DMS 273 (cell line): ENCODE data around the gene STAT6.

ENCODE experiments used
- DNase-seq: peaks from one replicate; lab custom pipeline; 2025; ENCODE audit not compliant: unreplicated experiment; lab: John Stamatoyannopoulos, UW

Gene STAT6, protein sequence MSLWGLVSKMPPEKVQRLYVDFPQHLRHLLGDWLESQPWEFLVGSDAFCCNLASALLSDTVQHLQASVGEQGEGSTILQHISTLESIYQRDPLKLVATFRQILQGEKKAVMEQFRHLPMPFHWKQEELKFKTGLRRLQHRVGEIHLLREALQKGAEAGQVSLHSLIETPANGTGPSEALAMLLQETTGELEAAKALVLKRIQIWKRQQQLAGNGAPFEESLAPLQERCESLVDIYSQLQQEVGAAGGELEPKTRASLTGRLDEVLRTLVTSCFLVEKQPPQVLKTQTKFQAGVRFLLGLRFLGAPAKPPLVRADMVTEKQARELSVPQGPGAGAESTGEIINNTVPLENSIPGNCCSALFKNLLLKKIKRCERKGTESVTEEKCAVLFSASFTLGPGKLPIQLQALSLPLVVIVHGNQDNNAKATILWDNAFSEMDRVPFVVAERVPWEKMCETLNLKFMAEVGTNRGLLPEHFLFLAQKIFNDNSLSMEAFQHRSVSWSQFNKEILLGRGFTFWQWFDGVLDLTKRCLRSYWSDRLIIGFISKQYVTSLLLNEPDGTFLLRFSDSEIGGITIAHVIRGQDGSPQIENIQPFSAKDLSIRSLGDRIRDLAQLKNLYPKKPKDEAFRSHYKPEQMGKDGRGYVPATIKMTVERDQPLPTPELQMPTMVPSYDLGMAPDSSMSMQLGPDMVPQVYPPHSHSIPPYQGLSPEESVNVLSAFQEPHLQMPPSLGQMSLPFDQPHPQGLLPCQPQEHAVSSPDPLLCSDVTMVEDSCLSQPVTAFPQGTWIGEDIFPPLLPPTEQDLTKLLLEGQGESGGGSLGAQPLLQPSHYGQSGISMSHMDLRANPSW

GRCh38 chr12:57111031-57111734 lies at the start of gene STAT6:
STAT6 (minus strand) TSS chr12:57111362; CDS start chr12:57108278, 3,084 bp downstream.
- DNase-seq, result peak; percentile 26

- no peak for DNase-seq
Measured at GRCh38 chr12:57160741-57161140, 49.6 kb upstream of the STAT6 start.

- DNase-seq, result no peak
Measured at GRCh38 chr12:57160040-57160439, 48.9 kb upstream of the STAT6 start.

- peak; percentile 73 for DNase-seq
Measured at GRCh38 chr12:57159311-57159710, 48.1 kb upstream of the STAT6 start.

DNA sequence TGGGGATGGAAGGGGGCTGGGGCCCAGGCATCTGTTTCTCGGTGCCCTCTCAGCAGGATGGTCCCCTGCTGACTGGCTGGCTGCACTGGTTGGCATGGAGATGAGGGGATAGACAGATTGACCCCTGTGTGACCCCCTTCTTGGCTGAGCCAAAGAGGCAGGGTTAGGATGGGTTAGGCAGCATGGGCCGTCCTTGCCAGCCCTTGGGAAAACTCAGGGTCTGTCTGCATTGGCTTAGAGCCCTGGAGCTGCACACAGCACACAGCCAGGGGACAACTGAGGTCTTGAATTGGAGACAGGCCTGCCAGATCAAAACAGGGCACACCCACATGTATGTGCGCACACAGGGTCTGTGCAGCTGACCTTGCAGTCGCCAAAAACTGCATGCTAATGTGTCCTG lies 47.5 kb upstream of the STAT6 start:
- DNase-seq, result peak; percentile 64

- no peak for DNase-seq
Measured at GRCh38 chr12:57158186-57158585, 47.0 kb upstream of the STAT6 start.

- DNase-seq, result no peak
Measured at GRCh38 chr12:57157588-57158173, 46.5 kb upstream of the STAT6 start.

- peak; percentile 43 for DNase-seq
Measured at GRCh38 chr12:57156701-57157403, 45.7 kb upstream of the STAT6 start.

DNA sequence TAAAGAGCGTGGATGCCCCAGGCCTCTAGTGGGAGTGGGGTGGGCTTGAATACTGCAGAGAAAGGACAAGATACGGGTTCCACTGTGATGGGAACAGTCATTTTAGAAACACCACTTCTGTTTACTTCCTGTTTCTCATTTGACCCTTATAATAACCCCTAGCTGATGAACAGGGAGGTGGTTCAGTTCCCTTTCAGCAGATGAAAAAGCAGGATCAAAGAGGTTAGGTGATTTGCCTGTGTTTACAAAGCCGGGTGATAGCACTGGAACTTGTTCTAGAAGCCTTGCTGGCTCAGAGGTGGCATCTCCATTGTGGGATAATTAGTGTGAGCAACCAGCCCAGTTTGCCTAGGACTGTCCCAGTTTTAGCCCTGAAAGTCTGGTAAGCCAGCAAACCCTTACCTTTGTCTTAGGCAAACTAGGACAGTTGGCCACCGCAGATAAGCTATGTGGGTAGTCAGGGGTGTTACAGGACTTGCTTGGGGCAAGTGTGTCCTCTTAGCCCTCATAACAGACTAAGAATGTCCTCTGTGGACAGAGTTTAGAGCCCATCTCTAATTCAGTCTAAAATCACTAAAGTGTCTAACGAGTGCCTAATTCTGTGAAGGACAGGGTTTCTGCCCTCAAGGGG lies 43.8 kb upstream of the STAT6 start:
- DNase-seq, result no peak

DNA sequence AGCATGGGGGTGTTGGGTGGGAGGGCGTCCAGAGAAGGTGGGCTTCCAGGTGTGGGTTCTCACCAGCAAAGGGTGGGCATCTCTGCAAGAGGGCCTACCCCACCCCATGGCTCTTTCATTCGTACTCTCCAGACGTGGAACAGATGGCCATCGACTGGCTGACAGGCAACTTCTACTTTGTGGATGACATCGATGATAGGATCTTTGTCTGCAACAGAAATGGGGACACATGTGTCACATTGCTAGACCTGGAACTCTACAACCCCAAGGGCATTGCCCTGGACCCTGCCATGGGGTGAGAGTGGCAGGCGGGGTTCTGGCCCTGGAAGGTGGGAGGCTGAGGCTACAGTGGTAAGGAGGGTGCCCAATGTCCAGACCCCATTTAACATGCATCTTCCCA lies 42.9 kb upstream of the STAT6 start:
- DNase-seq, result no peak

DNA sequence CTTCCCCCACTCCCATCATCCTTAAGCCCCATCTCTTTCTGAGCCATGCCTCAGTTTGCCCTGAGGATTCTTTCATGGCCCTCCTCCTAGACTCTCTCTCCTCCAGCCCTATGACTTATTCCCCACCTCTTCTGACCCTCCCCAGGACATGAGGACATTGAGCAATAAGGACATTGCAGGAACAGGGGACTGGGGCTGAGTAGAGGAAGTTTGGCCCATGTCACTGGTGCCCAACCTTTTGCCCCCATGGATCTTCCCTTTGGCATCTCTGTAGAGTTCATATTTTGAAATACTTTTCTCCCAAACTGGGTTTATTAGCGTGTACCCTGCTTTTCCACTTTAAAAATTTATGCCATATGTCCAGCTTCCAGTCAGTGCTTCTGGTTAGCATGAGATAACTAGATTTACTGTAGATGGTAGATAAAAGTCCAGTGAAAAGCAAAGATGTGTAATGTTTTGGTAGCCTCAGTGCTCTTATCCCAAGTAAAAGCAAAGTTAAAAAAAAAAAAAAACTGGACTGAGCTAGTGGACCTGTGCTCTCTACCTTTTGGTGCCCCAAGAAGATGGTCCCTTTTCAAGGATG lies 42.3 kb upstream of the STAT6 start:
- DNase-seq, result no peak

DNA sequence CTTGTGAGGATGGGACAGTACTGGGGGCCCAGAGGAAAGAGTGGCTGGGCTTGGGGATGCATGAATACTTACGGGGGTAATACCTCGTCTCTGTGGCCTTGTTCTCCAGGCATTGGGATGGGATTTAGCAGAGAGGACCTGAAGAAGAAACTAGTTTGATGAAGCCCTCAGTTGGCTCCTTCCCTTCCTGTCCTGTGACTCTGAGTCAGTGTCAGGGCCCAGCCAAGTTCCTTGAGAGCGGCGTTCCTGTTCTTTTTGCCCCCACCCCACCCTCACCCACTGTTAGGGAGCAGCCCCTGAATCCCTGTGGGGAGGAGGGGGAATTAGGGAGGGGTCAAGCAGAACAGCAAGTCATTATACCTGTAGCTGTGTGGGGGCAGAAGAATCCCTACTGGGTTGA lies 41.5 kb upstream of the STAT6 start:
- DNase-seq, result no peak

DNA sequence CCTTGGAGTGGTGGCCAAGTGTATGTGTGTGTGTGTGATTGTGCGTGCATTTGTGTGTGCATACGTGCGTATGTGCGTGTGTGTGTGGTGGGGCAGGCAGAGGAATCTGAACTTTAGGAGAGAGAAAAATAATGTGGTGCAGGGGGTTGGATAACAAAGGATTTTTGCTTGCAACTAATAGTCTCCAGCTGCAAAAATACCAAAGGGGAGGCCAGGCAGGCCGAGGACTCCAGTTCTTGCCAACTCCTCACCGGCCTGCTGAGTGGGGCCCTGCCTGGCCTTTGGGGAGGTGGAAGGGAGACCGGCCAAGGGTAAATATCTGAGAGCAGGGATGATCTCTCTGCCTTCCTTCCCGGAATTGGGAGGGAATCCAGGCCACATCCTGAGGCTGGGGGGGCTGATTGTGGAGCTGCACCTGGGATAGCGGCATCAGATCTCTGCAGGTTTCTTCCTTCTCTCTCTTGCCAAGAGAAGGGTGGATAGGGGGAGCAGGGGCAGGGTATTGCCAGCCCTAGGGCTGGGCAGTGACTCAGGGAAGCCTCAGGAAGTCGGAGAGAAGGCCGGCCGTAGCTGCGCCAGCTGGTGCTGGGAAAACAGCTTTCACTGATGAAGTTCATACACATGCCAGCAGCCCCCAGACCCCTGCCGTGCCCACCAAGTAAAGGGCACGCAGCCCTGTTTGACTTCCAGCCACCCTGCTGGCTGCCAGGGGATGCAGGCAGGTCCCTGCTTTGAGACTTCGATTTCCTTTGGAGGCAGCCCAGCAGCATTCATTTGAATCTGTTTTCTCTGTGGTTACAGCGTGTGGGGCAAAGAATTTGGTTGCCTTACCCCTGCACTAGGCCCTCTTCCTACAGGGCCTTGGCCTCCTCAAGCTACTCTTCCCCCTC lies 40.8 kb upstream of the STAT6 start:
- no peak for DNase-seq

DNA sequence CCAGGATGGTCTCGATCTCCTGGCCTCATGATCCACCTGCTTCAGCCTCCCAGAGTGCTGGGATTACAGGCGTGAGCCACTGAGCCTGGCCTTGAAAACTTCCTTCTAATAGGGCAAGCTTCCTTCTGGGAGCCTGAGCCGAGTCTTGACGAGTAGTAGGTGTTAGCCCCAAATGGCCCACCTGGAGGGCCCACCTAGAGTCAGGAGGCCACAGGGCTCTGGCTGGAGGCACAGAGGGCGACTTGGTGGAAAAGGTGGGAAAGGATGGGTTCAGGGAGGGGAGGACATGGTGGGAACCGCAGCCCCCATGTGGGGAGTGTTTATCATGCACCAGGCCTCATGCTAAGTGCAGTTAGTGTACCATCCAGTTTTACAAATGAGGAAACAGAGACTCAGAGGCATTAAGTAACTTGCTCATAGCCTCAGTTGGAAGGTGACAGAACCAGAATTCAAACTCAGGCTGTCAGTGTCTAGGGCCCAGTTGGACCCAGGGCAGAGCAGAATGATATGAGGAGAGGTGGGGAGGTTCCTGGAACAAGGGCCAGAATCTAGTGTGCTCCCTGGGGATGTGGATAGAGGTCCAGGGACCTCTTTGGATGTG lies 39.3 kb upstream of the STAT6 start:
- no peak for DNase-seq

DNA sequence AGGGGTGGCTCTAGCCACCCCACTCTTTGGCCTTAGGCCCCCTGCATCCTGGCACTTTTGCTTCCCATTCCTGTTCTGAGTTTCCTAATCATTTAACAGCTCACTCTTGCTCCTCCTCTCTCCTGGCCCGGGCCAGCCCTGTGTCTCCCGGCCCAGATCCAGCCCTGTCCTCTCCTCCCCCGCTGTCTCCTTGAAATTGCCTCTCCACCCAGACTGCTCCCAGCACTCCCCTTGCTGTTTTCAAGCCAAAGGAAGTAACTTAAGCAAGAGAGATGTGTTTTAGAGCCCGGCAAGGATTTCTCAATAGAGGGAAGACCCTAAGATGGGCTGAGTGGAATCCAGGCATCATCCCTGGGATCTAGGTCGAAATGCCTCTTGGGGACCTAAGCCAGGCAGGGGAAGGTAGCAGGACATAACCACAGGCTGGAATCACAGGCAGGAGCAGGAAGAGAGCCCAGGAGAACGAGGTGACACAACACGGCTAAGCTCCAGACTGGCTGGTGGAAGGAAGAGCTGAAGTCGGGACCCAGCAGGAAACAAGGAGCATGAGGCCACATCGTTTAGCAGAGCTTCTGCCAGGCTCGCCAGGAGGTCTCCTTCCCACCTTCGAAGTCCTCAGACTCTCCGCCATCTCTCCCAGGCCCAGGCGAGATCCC lies 38.2 kb upstream of the STAT6 start:
- no peak for DNase-seq

DNA sequence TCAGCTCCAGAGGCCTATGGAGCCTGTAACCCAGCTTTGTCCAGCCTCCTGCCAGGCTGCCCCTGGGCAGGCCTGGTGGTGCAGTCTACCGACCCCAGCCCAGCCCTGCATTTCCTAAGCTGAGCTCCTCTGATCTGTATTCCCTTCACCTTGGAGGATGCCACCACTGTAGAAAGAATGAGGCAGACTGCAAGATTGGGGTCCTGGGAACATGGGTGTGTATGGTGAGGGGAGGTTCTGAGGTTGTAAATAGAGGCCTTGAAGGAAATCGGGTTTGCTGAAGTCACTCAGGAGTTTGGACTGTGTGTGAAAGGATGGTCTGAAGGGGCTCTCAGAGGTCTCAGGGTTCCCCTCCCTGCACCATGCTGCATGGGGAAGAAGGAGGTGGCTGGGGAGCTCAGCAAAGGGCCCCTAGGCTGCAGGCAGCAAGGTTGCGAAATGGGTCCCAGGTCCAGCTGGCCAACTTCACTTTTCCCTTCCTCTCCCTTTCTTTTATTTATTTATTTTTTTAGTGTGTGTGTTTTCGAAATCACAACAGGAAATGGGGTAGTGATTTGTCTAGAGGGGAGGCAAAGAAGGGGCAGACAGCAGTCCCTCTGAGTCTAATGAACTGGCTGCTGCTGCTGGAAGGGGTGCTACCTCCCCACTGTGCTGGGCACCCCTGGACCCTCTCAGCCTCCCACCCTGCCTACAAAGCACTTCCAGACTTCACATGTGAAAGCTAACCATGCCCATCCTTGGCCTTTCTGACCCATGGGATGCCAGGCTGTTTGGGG lies 37.5 kb upstream of the STAT6 start:
- DNase-seq, result no peak
